Stimulated activated naive B cell treated with anti-CD40 and anti-IgM and Interleukin-4, amounts not matched to agents 10 μg/mL and 1 μg/mL and 100 μg/mL, for 72 hours (primary cell): Measurements from ENCODE around the gene RPL29.

Experiments used
- ATAC-seq, 2 donors: fragments of 150-1000 bp; cut with Tn5 transposase; replicated peaks; 2 replicates each; pipeline ENCODE4 v1.10.0; 2021; ENCODE audit warnings: moderate library complexity in 1 of 2
- DNase-seq: peaks from one replicate; pipeline ENCODE4 v3.0.0; 2021
- H3K27ac Mint-ChIP-seq: one replicate; pipeline ENCODE4 v1.8.0; 2022; ENCODE audit warnings: mild to moderate bottlenecking, mixed read lengths
- H3K27me3 Mint-ChIP-seq, 2 donors: one replicate each; pipeline ENCODE4 v1.8.0; 2022; ENCODE audit warnings: mixed read lengths in 2 of 2
- H3K36me3 Mint-ChIP-seq, 2 donors: one replicate each; pipeline ENCODE4 v1.8.0; 2022; ENCODE audit warnings: mixed read lengths in 2 of 2, mild to moderate bottlenecking in 1 of 2
- H3K4me1 Mint-ChIP-seq, 2 donors: one replicate each; pipeline ENCODE4 v1.8.0; 2022; ENCODE audit warnings: mixed read lengths in 2 of 2, mild to moderate bottlenecking in 1 of 2
- H3K4me3 Mint-ChIP-seq, 2 donors: one replicate each; pipeline ENCODE4 v1.8.0; 2022; ENCODE audit warnings: mild to moderate bottlenecking in 2 of 2, mixed read lengths in 2 of 2, moderate library complexity in 1 of 2
- H3K9me3 Mint-ChIP-seq, 2 donors: one replicate each; pipeline ENCODE4 v1.8.0; 2022; ENCODE audit warnings: mixed read lengths in 2 of 2, mild to moderate bottlenecking in 1 of 2

The RPL29 gene

GRCh38 chr3:51963951-51964451, 31.7 kb downstream of the RPL29 start:
- H3K27ac Mint-ChIP-seq: no peak overlapping the region
- H3K4me3 Mint-ChIP-seq: no peak overlapping the region
- peaks cover 1 to 2% of the 10 kb centered on the region in 2 donors for H3K36me3 Mint-ChIP-seq
- H3K9me3 Mint-ChIP-seq: no peaks in the 10 kb centered on the region
- H3K4me1 Mint-ChIP-seq: peaks cover 16 to 24% of the 10 kb centered on the region in 2 donors
- peaks cover 10 to 20% of the 10 kb centered on the region in 2 donors for H3K27me3 Mint-ChIP-seq
- ATAC-seq: no peak
- DNase-seq: no peak

- DNase-seq (no peak), ATAC-seq (no peak)
- Mint-ChIP-seq H3K4me1 (peaks cover 6 to 13% of the 10 kb centered on the region in 2 donors), H3K4me3 (no peak overlapping the region), H3K36me3 (peaks cover 2 to 6% of the 10 kb centered on the region in 2 donors), H3K27ac (no peak overlapping the region), H3K27me3 (peaks cover 15 to 21% of the 10 kb centered on the region in 2 donors), H3K9me3 (no peaks in the 10 kb centered on the region)
Measured at GRCh38 chr3:51962854-51963530, 32.7 kb downstream of the RPL29 start.

GRCh38 chr3:51961602-51962569, 33.8 kb downstream of the RPL29 start:
- H3K4me3 Mint-ChIP-seq: no peak overlapping the region
- no peak overlapping the region for H3K27ac Mint-ChIP-seq
- no peak for DNase-seq
- peaks cover 16 to 21% of the 10 kb centered on the region in 2 donors for H3K27me3 Mint-ChIP-seq
- ATAC-seq: no peak
- H3K4me1 Mint-ChIP-seq: peaks cover 4 to 8% of the 10 kb centered on the region in 2 donors
- peaks cover 2 to 6% of the 10 kb centered on the region in 2 donors for H3K36me3 Mint-ChIP-seq
- H3K9me3 Mint-ChIP-seq: no peaks in the 10 kb centered on the region

GRCh38 chr3:51961011-51961410, 34.7 kb downstream of the RPL29 start:
- Mint-ChIP-seq H3K36me3 (peaks cover 2 to 6% of the 10 kb centered on the region in 2 donors), H3K9me3 (no peaks in the 10 kb centered on the region), H3K4me1 (no peaks in the 10 kb centered on the region), H3K27me3 (peaks cover 16 to 17% of the 10 kb centered on the region in 2 donors), H3K4me3 (no peak overlapping the region), H3K27ac (no peak overlapping the region)
- ATAC-seq (no peak), DNase-seq (no peak)

- H3K4me3 Mint-ChIP-seq: no peak overlapping the region
- H3K4me1 Mint-ChIP-seq: no peaks in the 10 kb centered on the region
- no peak overlapping the region for H3K27ac Mint-ChIP-seq
- peaks cover 1 to 6% of the 10 kb centered on the region in 2 donors for H3K36me3 Mint-ChIP-seq
- H3K27me3 Mint-ChIP-seq: peaks cover 10 to 14% of the 10 kb centered on the region in 2 donors
- no peak for DNase-seq
- H3K9me3 Mint-ChIP-seq: no peaks in the 10 kb centered on the region
- no peak for ATAC-seq
Measured at GRCh38 chr3:51960386-51960785, 35.3 kb downstream of the RPL29 start.

GRCh38 chr3:51959651-51960050, 36.0 kb downstream of the RPL29 start:
- H3K27ac Mint-ChIP-seq: peak overlapping the region; percentile 15
- peaks cover 0 to 2% of the 10 kb centered on the region in 2 donors for H3K4me1 Mint-ChIP-seq
- peaks cover 17% of the 10 kb centered on the region in 2 donors for H3K27me3 Mint-ChIP-seq
- H3K9me3 Mint-ChIP-seq: no peaks in the 10 kb centered on the region
- peaks cover 1 to 6% of the 10 kb centered on the region in 2 donors for H3K36me3 Mint-ChIP-seq
- ATAC-seq: no peak
- no peak for DNase-seq
- no peak overlapping the region for H3K4me3 Mint-ChIP-seq

- peaks cover 0 to 4% of the 10 kb centered on the region in 2 donors for H3K4me1 Mint-ChIP-seq
- no peak overlapping the region for H3K27ac Mint-ChIP-seq
- ATAC-seq (no peak), DNase-seq (no peak)
- no peak overlapping the region for H3K4me3 Mint-ChIP-seq
- H3K27me3 Mint-ChIP-seq: peaks cover 20 to 25% of the 10 kb centered on the region in 2 donors
- no peaks in the 10 kb centered on the region for H3K9me3 Mint-ChIP-seq
- H3K36me3 Mint-ChIP-seq: peaks cover 1 to 6% of the 10 kb centered on the region in 2 donors
Measured at GRCh38 chr3:51958603-51959521, 36.8 kb downstream of the RPL29 start.

GRCh38 chr3:51957520-51958205, 38.0 kb downstream of the RPL29 start:
- H3K27me3 Mint-ChIP-seq: peaks cover 31 to 36% of the 10 kb centered on the region in 2 donors
- H3K27ac Mint-ChIP-seq: no peak overlapping the region
- peaks cover 1 to 6% of the 10 kb centered on the region in 2 donors for H3K36me3 Mint-ChIP-seq
- peaks cover 0 to 5% of the 10 kb centered on the region in 2 donors for H3K4me1 Mint-ChIP-seq
- no peak overlapping the region for H3K4me3 Mint-ChIP-seq
- H3K9me3 Mint-ChIP-seq: no peaks in the 10 kb centered on the region
- DNase-seq: no peak
- no peak for ATAC-seq

- peaks cover 0 to 5% of the 10 kb centered on the region in 2 donors for H3K4me1 Mint-ChIP-seq
- no peak overlapping the region for H3K27ac Mint-ChIP-seq
- no peak for DNase-seq
- peaks cover 35 to 42% of the 10 kb centered on the region in 2 donors for H3K27me3 Mint-ChIP-seq
- H3K36me3 Mint-ChIP-seq: peaks cover 1 to 6% of the 10 kb centered on the region in 2 donors
- ATAC-seq: peak; percentile 82 to 83
- no peaks in the 10 kb centered on the region for H3K9me3 Mint-ChIP-seq
- peak overlapping the region; percentile 44 to 68 for H3K4me3 Mint-ChIP-seq
Measured at GRCh38 chr3:51955893-51956770, 39.6 kb downstream of the RPL29 start.

GRCh38 chr3:51955175-51955892, 40.4 kb downstream of the RPL29 start, which contains the start of gene GPR62:
Gene GPR62, plus strand, starts transcription at chr3:51955381. Its CDS starts 272 bp downstream, at chr3:51955653.
- peaks cover 0 to 5% of the 10 kb centered on the region in 2 donors for H3K4me1 Mint-ChIP-seq
- peak within 1 kb of the TSS; percentile 44 to 68 for H3K4me3 Mint-ChIP-seq
- H3K9me3 Mint-ChIP-seq: no peaks in the 10 kb centered on the region
- H3K27me3 Mint-ChIP-seq: peaks cover 35 to 42% of the 10 kb centered on the region in 2 donors
- DNase-seq (no peak), ATAC-seq (no peak)
- H3K36me3 Mint-ChIP-seq: peaks cover 1 to 9% of the 10 kb centered on the region in 2 donors
- H3K27ac Mint-ChIP-seq: no peak within 1 kb of the TSS

- no peaks in the 10 kb centered on the region for H3K9me3 Mint-ChIP-seq
- peaks cover 0 to 9% of the 10 kb centered on the region in 2 donors for H3K36me3 Mint-ChIP-seq
- peaks cover 35 to 40% of the 10 kb centered on the region in 2 donors for H3K27me3 Mint-ChIP-seq
- DNase-seq (no peak), ATAC-seq (no peak)
- H3K27ac Mint-ChIP-seq: no peak overlapping the region
- H3K4me3 Mint-ChIP-seq: no peak overlapping the region
- H3K4me1 Mint-ChIP-seq: peaks cover 0 to 5% of the 10 kb centered on the region in 2 donors
Measured at GRCh38 chr3:51954713-51955112, 41.0 kb downstream of the RPL29 start.

- Mint-ChIP-seq H3K36me3 (peaks cover 0 to 13% of the 10 kb centered on the region in 2 donors), H3K27ac (no peak overlapping the region), H3K9me3 (no peaks in the 10 kb centered on the region), H3K4me1 (peaks cover 0 to 5% of the 10 kb centered on the region in 2 donors), H3K4me3 (no peak overlapping the region), H3K27me3 (peaks cover 34 to 35% of the 10 kb centered on the region in 2 donors)
- ATAC-seq: no peak
- DNase-seq: no peak
Measured at GRCh38 chr3:51954105-51954504, 41.6 kb downstream of the RPL29 start.
